Endodermal cell (in vitro differentiated cells): ENCODE results near the gene MACROD2. TPM values are rescaled to one million over a fixed set of nuclear protein-coding genes. Genes with fewer than 3 reads are reported as not detected.

Experiments
- DNase-seq: peaks from one replicate; pipeline ENCODE4 v3.0.0-alpha.2; 2017
- H3K27ac ChIP-seq: 2 replicates; pipeline ENCODE4 v1.5.1; 2013; ENCODE audit warnings: mild to moderate bottlenecking, low read depth, low read length, moderate library complexity
- H3K27me3 ChIP-seq: 2 replicates; pipeline ENCODE4 v1.6.1; 2013; ENCODE audit warnings: mild to moderate bottlenecking, low read length, moderate library complexity; ENCODE audit not compliant: insufficient read depth, control insufficient read depth, poor library complexity, severe bottlenecking
- H3K36me3 ChIP-seq: 2 replicates; pipeline ENCODE4 v1.7.0; 2013; ENCODE audit warnings: mild to moderate bottlenecking, low read length, moderate library complexity; ENCODE audit not compliant: control insufficient read depth, insufficient read depth
- H3K4me1 ChIP-seq: one replicate; pipeline ENCODE4 v1.7.0; 2013; ENCODE audit warnings: low read length; ENCODE audit not compliant: control insufficient read depth, insufficient read depth
- H3K4me3 ChIP-seq: 2 replicates; pipeline ENCODE4 v1.5.1; 2013; ENCODE audit warnings: mild to moderate bottlenecking, low read length, moderate library complexity
- H3K9ac ChIP-seq: 2 replicates; pipeline ENCODE4 v1.6.1; 2013; ENCODE audit warnings: mild to moderate bottlenecking, low read length, moderate library complexity; ENCODE audit not compliant: poor library complexity, severe bottlenecking; ENCODE audit errors: extremely low read depth
- H3K9me3 ChIP-seq: 2 replicates; pipeline ENCODE4 v1.6.1; 2013; ENCODE audit warnings: mild to moderate bottlenecking, low read length, moderate library complexity; ENCODE audit not compliant: control insufficient read depth
- H3K27ac Mint-ChIP-seq: 2 replicates; pipeline ENCODE4 v1.8.0; 2020; ENCODE audit warnings: mixed read lengths
- H3K27me3 Mint-ChIP-seq: 2 replicates; pipeline ENCODE4 v1.8.0; 2021; ENCODE audit warnings: mild to moderate bottlenecking, mixed read lengths; ENCODE audit not compliant: insufficient read depth
- H3K36me3 Mint-ChIP-seq: 2 replicates; pipeline ENCODE4 v1.8.0; 2020; ENCODE audit warnings: low read depth, mixed read lengths
- H3K4me1 Mint-ChIP-seq: 2 replicates; pipeline ENCODE4 v1.8.0; 2020; ENCODE audit warnings: mixed read lengths
- H3K4me3 Mint-ChIP-seq: 2 replicates; pipeline ENCODE4 v1.8.0; 2020; ENCODE audit warnings: mild to moderate bottlenecking, moderate library complexity, mixed read lengths
- H3K9me3 Mint-ChIP-seq: 2 replicates; pipeline ENCODE4 v1.8.0; 2020; ENCODE audit warnings: mild to moderate bottlenecking, mixed read lengths
- CTCF ChIP-seq: fragments of 200-600 bp; sonication (generic); conservative IDR thresholded peaks from 2 replicates; pipeline ENCODE4 v1.5.0; 2021; ENCODE audit warnings: antibody characterized with exemption, mild to moderate bottlenecking
- WGBS, 2 experiments: methylation state at CpG; one replicate each; pipeline versions ENCODE4 v1.1.5 to v1.1.7; 2013; ENCODE audit warnings: missing lambda C conversion rate in 2 of 2, mixed read lengths in 1 of 2; ENCODE audit not compliant: insufficient coverage in 1 of 2, insufficient read length in 1 of 2; 5-methylcytosine and 5-hydroxymethylcytosine counted together
- total RNA-seq, 2 donors: library from RNA; stranded (reverse); fragmentation: NEBNext Ultra II Directional in 1 of 2; extraction: Animal tissue kit (Norgen Biotek cat#: 25700) in 1 of 2; gene quantifications; 2 replicates in 1 of 2; 3 replicates in 1 of 2; pipeline ENCODE4 v1.2.1, GENCODE V29; 2021

The MACROD2 gene
- total RNA-seq, 2 donors from 2014 or later = 2.3 to 4.8 TPM

- no peaks in the 10 kb centered on the region for H3K4me1 ChIP-seq
- no peak overlapping the region for H3K4me3 ChIP-seq
- H3K4me1 Mint-ChIP-seq = no peaks in the 10 kb centered on the region
- no peak for DNase-seq
- no peak for TF ChIP-seq CTCF
- H3K4me3 Mint-ChIP-seq = no peak overlapping the region
- WGBS, 2 experiments = 94 to 100% methylated on average over 1 to 2 of the region's 2 CpGs
- no peaks in the 10 kb centered on the region for H3K36me3 Mint-ChIP-seq
- no peak overlapping the region for H3K9ac ChIP-seq
- no peak overlapping the region for H3K27ac ChIP-seq
- no peaks in the 10 kb centered on the region for H3K27me3 Mint-ChIP-seq
- H3K27me3 ChIP-seq = no peaks in the 10 kb centered on the region
- no peaks in the 10 kb centered on the region for H3K9me3 Mint-ChIP-seq
- no peak overlapping the region for H3K27ac Mint-ChIP-seq
- H3K9me3 ChIP-seq = no peaks in the 10 kb centered on the region
- no peaks in the 10 kb centered on the region for H3K36me3 ChIP-seq
Measured at GRCh38 chr20:14830466-14830865, 835.1 kb downstream of the MACROD2 start.

GRCh38 chr20:14830899-14831298, 835.6 kb downstream of the MACROD2 start:
- H3K9me3 Mint-ChIP-seq = no peaks in the 10 kb centered on the region
- no peak overlapping the region for H3K4me3 ChIP-seq
- no peaks in the 10 kb centered on the region for H3K4me1 ChIP-seq
- no peaks in the 10 kb centered on the region for H3K27me3 Mint-ChIP-seq
- H3K27ac ChIP-seq = no peak overlapping the region
- no peak overlapping the region for H3K9ac ChIP-seq
- H3K9me3 ChIP-seq = no peaks in the 10 kb centered on the region
- no peak for TF ChIP-seq CTCF
- no peaks in the 10 kb centered on the region for H3K36me3 ChIP-seq
- H3K27ac Mint-ChIP-seq = no peak overlapping the region
- 92 to 96% methylated on average over 5 to 6 of the region's 6 CpGs for WGBS, 2 experiments
- H3K4me3 Mint-ChIP-seq = no peak overlapping the region
- no peaks in the 10 kb centered on the region for H3K36me3 Mint-ChIP-seq
- H3K27me3 ChIP-seq = no peaks in the 10 kb centered on the region
- no peaks in the 10 kb centered on the region for H3K4me1 Mint-ChIP-seq
- no peak for DNase-seq

- Mint-ChIP-seq H3K27me3 (no peaks in the 10 kb centered on the region), H3K36me3 (no peaks in the 10 kb centered on the region), H3K9me3 (no peaks in the 10 kb centered on the region), H3K4me3 (no peak overlapping the region), H3K4me1 (no peaks in the 10 kb centered on the region), H3K27ac (no peak overlapping the region)
- no peaks in the 10 kb centered on the region for H3K4me1 ChIP-seq
- no peak for DNase-seq
- no peak overlapping the region for H3K27ac ChIP-seq
- no peak overlapping the region for H3K9ac ChIP-seq
- no peak for TF ChIP-seq CTCF
- no peak overlapping the region for H3K4me3 ChIP-seq
- H3K36me3 ChIP-seq = no peaks in the 10 kb centered on the region
- no peaks in the 10 kb centered on the region for H3K9me3 ChIP-seq
- H3K27me3 ChIP-seq = no peaks in the 10 kb centered on the region
Measured at GRCh38 chr20:14832630-14833029, 837.3 kb downstream of the MACROD2 start.
